GM18519 (cell line): ENCODE results near the gene SMCO4.
"Not testable (repeated sequence)": the region's sequence is repeated elsewhere in the genome, so short reads cannot be mapped to it uniquely, and the experiment has no call there.

ENCODE experiments used
- ATAC-seq: cut with Tn5 transposase; IDR thresholded peaks from one replicate; pipeline ENCODE4 v1.9.1; 2021; ENCODE audit warnings: mild to moderate bottlenecking, moderate library complexity; ENCODE audit not compliant: unreplicated experiment, low FRiP score

SMCO4 gene

GRCh38 chr11:93481279-93481678, 61.9 kb downstream of the SMCO4 start:
- ATAC-seq = no peak

- ATAC-seq = no peak
These were observed 62.4 kb downstream of the SMCO4 start for GRCh38 chr11:93480756-93481155.

GRCh38 chr11:93480256-93480655, 62.9 kb downstream of the SMCO4 start:
- ATAC-seq = no peak

- ATAC-seq = no peak
These were observed 64.3 kb downstream of the SMCO4 start for GRCh38 chr11:93478841-93479240.

- ATAC-seq = no peak
These were observed 65.4 kb downstream of the SMCO4 start for GRCh38 chr11:93477684-93478234.

GRCh38 chr11:93476796-93477195, 66.4 kb downstream of the SMCO4 start:
- no peak for ATAC-seq

- no peak for ATAC-seq
These were observed 69.1 kb downstream of the SMCO4 start for GRCh38 chr11:93474123-93474522.

- ATAC-seq = no peak
These were observed 74.9 kb downstream of the SMCO4 start for GRCh38 chr11:93468290-93468689.

GRCh38 chr11:93467054-93467453, 76.1 kb downstream of the SMCO4 start:
- ATAC-seq = no peak

- ATAC-seq = no peak
These were observed 78.2 kb downstream of the SMCO4 start for GRCh38 chr11:93464927-93465540.

GRCh38 chr11:93463666-93464065, 79.5 kb downstream of the SMCO4 start:
- not testable (repeated sequence) for ATAC-seq

GRCh38 chr11:93458286-93458685, 84.9 kb downstream of the SMCO4 start:
- no peak for ATAC-seq

GRCh38 chr11:93444617-93445073, 98.5 kb downstream of the SMCO4 start:
- no peak for ATAC-seq

- ATAC-seq = not testable (repeated sequence)
These were observed 100.0 kb downstream of the SMCO4 start for GRCh38 chr11:93443232-93443631.

GRCh38 chr11:93432247-93432646, 110.9 kb downstream of the SMCO4 start:
- no peak for ATAC-seq
